Measurements from ENCODE around the gene DLL4. TPM values are rescaled to one million over a fixed set of nuclear protein-coding genes. Genes with fewer than 3 reads are reported as not detected.
A peak's percentile ranks its signal among the peaks of the same experiment; 100 is the strongest.

DLL4 gene
- total RNA-seq, 4 donors from 2014 or later = 4.2 to 11.2 (median 7.1) TPM

- peak overlapping the region; percentile 28 to 59 (median 53) for H3K4me3 ChIP-seq
- peak overlapping the region; percentile 69 to 84 (median 80) for H3K27ac ChIP-seq
- H3K36me3 ChIP-seq = no peaks in the 10 kb centered on the region
- no peak for DNase-seq (ENCODE audit: low spot score in 2 of 2)
- WGBS, 2 donors = 15 to 21% methylated on average over 7 of the region's 7 CpGs
- no peaks in the 10 kb centered on the region for H3K9me3 ChIP-seq
- H3K4me1 ChIP-seq = peaks cover 0 to 30% (median 22%) of the 10 kb centered on the region in 4 donors
- TF ChIP-seq, protein P1, sequence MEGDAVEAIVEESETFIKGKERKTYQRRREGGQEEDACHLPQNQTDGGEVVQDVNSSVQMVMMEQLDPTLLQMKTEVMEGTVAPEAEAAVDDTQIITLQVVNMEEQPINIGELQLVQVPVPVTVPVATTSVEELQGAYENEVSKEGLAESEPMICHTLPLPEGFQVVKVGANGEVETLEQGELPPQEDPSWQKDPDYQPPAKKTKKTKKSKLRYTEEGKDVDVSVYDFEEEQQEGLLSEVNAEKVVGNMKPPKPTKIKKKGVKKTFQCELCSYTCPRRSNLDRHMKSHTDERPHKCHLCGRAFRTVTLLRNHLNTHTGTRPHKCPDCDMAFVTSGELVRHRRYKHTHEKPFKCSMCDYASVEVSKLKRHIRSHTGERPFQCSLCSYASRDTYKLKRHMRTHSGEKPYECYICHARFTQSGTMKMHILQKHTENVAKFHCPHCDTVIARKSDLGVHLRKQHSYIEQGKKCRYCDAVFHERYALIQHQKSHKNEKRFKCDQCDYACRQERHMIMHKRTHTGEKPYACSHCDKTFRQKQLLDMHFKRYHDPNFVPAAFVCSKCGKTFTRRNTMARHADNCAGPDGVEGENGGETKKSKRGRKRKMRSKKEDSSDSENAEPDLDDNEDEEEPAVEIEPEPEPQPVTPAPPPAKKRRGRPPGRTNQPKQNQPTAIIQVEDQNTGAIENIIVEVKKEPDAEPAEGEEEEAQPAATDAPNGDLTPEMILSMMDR (IDR thresholded peaks at IDR 0.05) = no peak
- TF ChIP-seq EP300 (IDR thresholded peaks at IDR 0.05) (no peak), POLR2A (IDR thresholded peaks at IDR 0.05) (no peak)
- no peaks in the 10 kb centered on the region for H3K27me3 ChIP-seq
Measured at GRCh38 chr15:40941068-40941527, 12.0 kb downstream of the DLL4 start.

GRCh38 chr15:40941528-40942336, 12.6 kb downstream of the DLL4 start:
- DNase-seq (ENCODE audit: low spot score in 2 of 2) = peak; percentile 27 to 36
- Histone ChIP-seq H3K36me3 (no peaks in the 10 kb centered on the region), H3K9me3 (no peaks in the 10 kb centered on the region), H3K4me1 (peaks cover 0 to 30% (median 22%) of the 10 kb centered on the region in 4 donors), H3K4me3 (peak overlapping the region; percentile 53 to 59 (median 55)), H3K27ac (peak overlapping the region; percentile 69 to 84 (median 80)), H3K27me3 (no peaks in the 10 kb centered on the region)
- TF ChIP-seq EP300 (IDR thresholded peaks at IDR 0.05) = peak in 1 of 2 donors; percentile 49
- TF ChIP-seq, protein P1 (IDR thresholded peaks at IDR 0.05) = peak; percentile 39 to 98 (median 95)
- peak in 1 of 2 donors; percentile 26 for TF ChIP-seq POLR2A (IDR thresholded peaks at IDR 0.05)
- WGBS, 2 donors = 1 to 2% methylated on average over 40 to 60 of the region's 92 CpGs

DNA sequence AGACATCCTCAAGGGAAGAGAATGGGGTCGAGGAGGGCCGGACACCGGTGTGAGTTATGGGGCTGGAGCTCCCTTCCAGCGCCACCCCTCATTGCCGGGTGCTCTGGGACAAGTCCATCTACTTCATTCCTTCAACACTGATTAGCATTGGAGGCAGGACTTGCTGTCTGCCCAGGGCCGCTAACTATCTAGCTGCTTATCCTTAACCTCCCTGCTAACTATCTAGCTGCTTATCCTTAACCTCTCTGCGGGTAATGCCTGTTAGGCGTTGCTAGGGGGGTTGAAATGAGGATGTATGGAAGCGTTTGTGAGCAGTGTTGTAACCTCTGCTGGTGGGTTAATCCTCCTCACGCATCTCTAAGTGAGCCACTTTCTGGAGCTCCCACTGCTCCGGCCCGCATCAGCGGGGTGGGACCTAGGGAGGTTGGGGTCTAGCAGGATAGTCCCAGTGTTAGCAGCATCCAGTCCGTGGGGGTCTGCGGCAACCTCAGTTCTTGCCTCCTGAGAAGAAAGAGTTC, 13.3 kb downstream of the DLL4 start:
- Histone ChIP-seq H3K27me3 (no peaks in the 10 kb centered on the region), H3K27ac (peak overlapping the region; percentile 69 to 84 (median 80)), H3K36me3 (no peaks in the 10 kb centered on the region), H3K4me1 (peaks cover 0 to 30% (median 22%) of the 10 kb centered on the region in 4 donors), H3K9me3 (no peaks in the 10 kb centered on the region), H3K4me3 (peak overlapping the region; percentile 53 to 59 (median 55))
- WGBS, 2 donors = 36 to 53% methylated on average over 14 to 15 of the region's 15 CpGs
- DNase-seq (ENCODE audit: low spot score in 2 of 2) = no peak
- TF ChIP-seq POLR2A (IDR thresholded peaks at IDR 0.05) = no peak
- TF ChIP-seq, protein P1 (IDR thresholded peaks at IDR 0.05) = no peak
- no peak for TF ChIP-seq EP300 (IDR thresholded peaks at IDR 0.05)

GRCh38 chr15:40942878-40943277, 13.7 kb downstream of the DLL4 start:
- H3K36me3 ChIP-seq = no peaks in the 10 kb centered on the region
- 83 to 94% methylated on average over 12 of the region's 12 CpGs for WGBS, 2 donors
- peak overlapping the region in 1 of 4 donors; percentile 84 for H3K27ac ChIP-seq
- H3K4me1 ChIP-seq = peaks cover 0 to 30% (median 22%) of the 10 kb centered on the region in 4 donors
- peak overlapping the region in 1 of 4 donors; percentile 59 for H3K4me3 ChIP-seq
- TF ChIP-seq, protein P1 (IDR thresholded peaks at IDR 0.05) = no peak
- TF ChIP-seq EP300 (IDR thresholded peaks at IDR 0.05) (no peak), POLR2A (IDR thresholded peaks at IDR 0.05) (no peak)
- DNase-seq (ENCODE audit: low spot score in 2 of 2) = no peak
- no peaks in the 10 kb centered on the region for H3K27me3 ChIP-seq
- no peaks in the 10 kb centered on the region for H3K9me3 ChIP-seq
